HG03457 (cell line): ENCODE results near the gene ZCCHC2.

Source experiments
- ATAC-seq: cut with Tn5 transposase; IDR thresholded peaks from one replicate; pipeline ENCODE4 v1.9.1; 2021; ENCODE audit warnings: moderate number of reproducible peaks; ENCODE audit not compliant: unreplicated experiment

The ZCCHC2 gene

GRCh38 chr18:62509779-62510178 lies 13.0 kb upstream of the ZCCHC2 start:
- no peak for ATAC-seq

GRCh38 chr18:62510789-62511188 lies 12.0 kb upstream of the ZCCHC2 start:
- ATAC-seq: no peak

- ATAC-seq: no peak
Observed at GRCh38 chr18:62512532-62512931, 10.3 kb upstream of the ZCCHC2 start.

- ATAC-seq: no peak
Observed at GRCh38 chr18:62512996-62513395, 9.8 kb upstream of the ZCCHC2 start.

GRCh38 chr18:62514570-62514969 lies 8.3 kb upstream of the ZCCHC2 start:
- ATAC-seq: no peak

- ATAC-seq: no peak
Observed at GRCh38 chr18:62516242-62516641, 6.6 kb upstream of the ZCCHC2 start.

- ATAC-seq: no peak
Observed at GRCh38 chr18:62518460-62519375, 4.1 kb upstream of the ZCCHC2 start.

GRCh38 chr18:62519684-62520083 lies 3.1 kb upstream of the ZCCHC2 start:
- ATAC-seq: no peak

GRCh38 chr18:62521082-62521481 lies 1.7 kb upstream of the ZCCHC2 start:
- no peak for ATAC-seq

GRCh38 chr18:62521593-62521992 lies 1.2 kb upstream of the ZCCHC2 start:
- ATAC-seq: no peak

GRCh38 chr18:62522178-62522503 lies 684 bp upstream of the ZCCHC2 start:
- ATAC-seq: no peak

- no peak for ATAC-seq
Observed at GRCh38 chr18:62523255-62523588, 397 bp downstream of the ZCCHC2 start.

GRCh38 chr18:62523631-62524439 lies 1.0 kb downstream of the ZCCHC2 start:
- no peak for ATAC-seq

GRCh38 chr18:62524440-62525200 lies 1.8 kb downstream of the ZCCHC2 start:
- no peak for ATAC-seq

GRCh38 chr18:62525608-62526007 lies 2.8 kb downstream of the ZCCHC2 start:
- ATAC-seq: no peak

- no peak for ATAC-seq
Observed at GRCh38 chr18:62526098-62527025, 3.5 kb downstream of the ZCCHC2 start.

GRCh38 chr18:62529597-62529996 lies 6.8 kb downstream of the ZCCHC2 start:
- ATAC-seq: no peak

GRCh38 chr18:62531078-62531477 lies 8.3 kb downstream of the ZCCHC2 start:
- no peak for ATAC-seq

- no peak for ATAC-seq
Observed at GRCh38 chr18:62531931-62532330, 9.1 kb downstream of the ZCCHC2 start.

- ATAC-seq: no peak
Observed at GRCh38 chr18:62536005-62536404, 13.2 kb downstream of the ZCCHC2 start.
